Astrocyte of the cerebellum (primary cell): ENCODE data around the gene CALML6.

ENCODE experiments used
- DNase-seq: peaks from one replicate; pipeline ENCODE4 v3.0.0-alpha.2; 2011; ENCODE audit warnings: low read depth
- H3K4me3 ChIP-seq: 2 replicates; pipeline ENCODE4 v1.5.1; 2011; ENCODE audit warnings: mild to moderate bottlenecking, low read depth, low read length, moderate library complexity
- CTCF ChIP-seq: IDR thresholded peaks from 2 replicates; pipeline ENCODE4 v1.5.1; 2012; ENCODE audit warnings: low read length, low read depth, moderate library complexity, mild to moderate bottlenecking; ENCODE audit errors: missing control alignments
- in situ Hi-C: cut with HindIII; loops from 2 replicates; pipeline ENCODE4 v1.10.0; 2017; ENCODE audit warnings: low sequenced_read_pairs

Gene CALML6

GRCh38 chr1:1875932-1876331 lies 39.1 kb upstream of the CALML6 start:
- DNase-seq = no peak
- in situ Hi-C loops = no loop called here
- H3K4me3 ChIP-seq = no peak overlapping the region
- TF ChIP-seq CTCF = no peak

GRCh38 chr1:1876335-1876930 lies 38.6 kb upstream of the CALML6 start:
- DNase-seq = no peak
- H3K4me3 ChIP-seq = no peak overlapping the region
- in situ Hi-C loops = no loop called here
- TF ChIP-seq CTCF = no peak

- in situ Hi-C loops = no loop called here
- DNase-seq = no peak
These were observed 37.1 kb upstream of the CALML6 start for GRCh38 chr1:1877865-1878436.

GRCh38 chr1:1879942-1880341 lies 35.1 kb upstream of the CALML6 start:
- no peak for DNase-seq
- in situ Hi-C loops = loop anchor here (5.0 kb wide), 1 partner anchor 58 kb away; no protein-coding TSS in a partner anchor
- no peak for TF ChIP-seq CTCF
- no peak overlapping the region for H3K4me3 ChIP-seq

More at GRCh38 chr1:1877865-1878436, 37.1 kb upstream of the CALML6 start:
- no peak overlapping the region for H3K4me3 ChIP-seq
- no peak for TF ChIP-seq CTCF

- H3K4me3 ChIP-seq = no peak overlapping the region
- no peak for DNase-seq
- no peak for TF ChIP-seq CTCF
- in situ Hi-C loops = loop anchor here (5.0 kb wide), 1 partner anchor 58 kb away; no protein-coding TSS in a partner anchor
These were observed 34.3 kb upstream of the CALML6 start for GRCh38 chr1:1880617-1881312.

GRCh38 chr1:1881727-1882126 lies 33.3 kb upstream of the CALML6 start:
- no peak for TF ChIP-seq CTCF
- DNase-seq = no peak
- in situ Hi-C loops = loop anchor here (5.0 kb wide), 1 partner anchor 59 kb away; no protein-coding TSS in a partner anchor
- H3K4me3 ChIP-seq = no peak overlapping the region
